Measurements from ENCODE around the gene PDXK. TPM values are rescaled to one million over a fixed set of nuclear protein-coding genes. Genes with fewer than 3 reads are reported as not detected.

Gene PDXK
- total RNA-seq, 1 donor from 2014 or later, result 72.0 TPM

DNA sequence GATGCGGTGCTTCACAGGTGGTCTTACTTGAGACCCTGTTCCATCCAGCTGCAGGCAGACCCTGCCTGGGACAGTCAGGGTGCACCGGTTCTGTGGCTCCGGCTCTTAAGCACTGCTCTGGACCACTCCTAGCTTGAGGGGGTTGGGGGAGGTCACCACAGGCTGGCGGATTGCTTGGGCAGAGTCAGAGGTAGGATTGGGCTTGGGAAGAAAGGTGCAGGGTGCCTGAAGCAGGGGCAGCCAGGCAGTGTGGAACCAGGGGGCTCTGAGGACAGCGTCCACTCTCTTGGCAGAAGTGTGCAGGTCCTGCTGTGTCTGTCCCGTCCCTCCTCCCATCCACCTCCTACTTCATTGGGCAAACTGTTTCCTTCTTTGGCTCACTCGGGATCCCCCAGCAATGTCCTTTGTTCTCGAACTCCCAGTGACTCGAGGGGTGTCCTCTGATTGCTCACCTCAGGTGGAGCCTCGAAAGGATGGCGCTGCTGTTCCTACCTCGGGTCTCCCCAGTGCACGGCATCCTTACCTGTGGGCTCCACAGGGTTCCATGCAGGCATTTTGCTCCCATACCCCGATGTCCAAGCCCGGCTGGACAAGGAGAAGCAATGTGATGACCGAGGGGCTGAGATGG is 1.7 kb downstream of the PDXK start:
- DNase-seq (ENCODE audit: low spot score), result no peak
- TF ChIP-seq, protein P1, sequence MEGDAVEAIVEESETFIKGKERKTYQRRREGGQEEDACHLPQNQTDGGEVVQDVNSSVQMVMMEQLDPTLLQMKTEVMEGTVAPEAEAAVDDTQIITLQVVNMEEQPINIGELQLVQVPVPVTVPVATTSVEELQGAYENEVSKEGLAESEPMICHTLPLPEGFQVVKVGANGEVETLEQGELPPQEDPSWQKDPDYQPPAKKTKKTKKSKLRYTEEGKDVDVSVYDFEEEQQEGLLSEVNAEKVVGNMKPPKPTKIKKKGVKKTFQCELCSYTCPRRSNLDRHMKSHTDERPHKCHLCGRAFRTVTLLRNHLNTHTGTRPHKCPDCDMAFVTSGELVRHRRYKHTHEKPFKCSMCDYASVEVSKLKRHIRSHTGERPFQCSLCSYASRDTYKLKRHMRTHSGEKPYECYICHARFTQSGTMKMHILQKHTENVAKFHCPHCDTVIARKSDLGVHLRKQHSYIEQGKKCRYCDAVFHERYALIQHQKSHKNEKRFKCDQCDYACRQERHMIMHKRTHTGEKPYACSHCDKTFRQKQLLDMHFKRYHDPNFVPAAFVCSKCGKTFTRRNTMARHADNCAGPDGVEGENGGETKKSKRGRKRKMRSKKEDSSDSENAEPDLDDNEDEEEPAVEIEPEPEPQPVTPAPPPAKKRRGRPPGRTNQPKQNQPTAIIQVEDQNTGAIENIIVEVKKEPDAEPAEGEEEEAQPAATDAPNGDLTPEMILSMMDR (IDR thresholded peaks at IDR 0.05; ENCODE audit: unreplicated experiment), result no peak
- Mint-ChIP-seq H3K9me3 (ENCODE audit: unreplicated experiment) (no peaks in the 10 kb centered on the region), H3K4me3 (ENCODE audit: unreplicated experiment) (peak overlapping the region; percentile 83), H3K27me3 (ENCODE audit: unreplicated experiment) (peaks cover 26% of the 10 kb centered on the region), H3K27ac (ENCODE audit: unreplicated experiment) (no peak overlapping the region), H3K36me3 (ENCODE audit: low read depth, unreplicated experiment) (peaks cover 2% of the 10 kb centered on the region), H3K4me1 (ENCODE audit: unreplicated experiment) (peaks cover 23% of the 10 kb centered on the region)

DNA sequence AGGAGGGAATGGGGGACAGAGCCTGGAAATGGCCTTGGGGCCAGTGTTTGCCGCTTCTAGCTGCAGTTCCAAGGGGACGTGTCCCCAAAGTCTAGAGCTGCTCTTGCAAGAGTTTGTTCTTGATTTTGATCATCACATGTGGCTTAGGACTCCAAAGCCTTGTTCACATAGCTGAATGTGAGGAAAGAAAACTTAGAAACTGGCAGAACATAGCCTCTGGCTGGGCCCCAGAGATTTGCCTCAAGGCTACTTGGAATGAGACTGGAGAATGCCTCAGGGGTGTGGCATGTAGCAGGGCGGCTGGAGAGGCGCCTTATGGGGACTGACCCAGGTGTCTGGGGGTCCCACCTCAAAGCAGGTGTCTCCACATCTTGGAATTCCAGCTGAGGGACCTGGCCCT is 2.3 kb downstream of the PDXK start:
- peak overlapping the region; percentile 83 for H3K4me3 Mint-ChIP-seq (ENCODE audit: unreplicated experiment)
- no peak overlapping the region for H3K27ac Mint-ChIP-seq (ENCODE audit: unreplicated experiment)
- DNase-seq (ENCODE audit: low spot score), result no peak
- TF ChIP-seq, protein P1 (IDR thresholded peaks at IDR 0.05; ENCODE audit: unreplicated experiment), result no peak
- no peaks in the 10 kb centered on the region for H3K9me3 Mint-ChIP-seq (ENCODE audit: unreplicated experiment)
- peaks cover 26% of the 10 kb centered on the region for H3K27me3 Mint-ChIP-seq (ENCODE audit: unreplicated experiment)
- peaks cover 28% of the 10 kb centered on the region for H3K4me1 Mint-ChIP-seq (ENCODE audit: unreplicated experiment)
- H3K36me3 Mint-ChIP-seq (ENCODE audit: low read depth, unreplicated experiment), result peaks cover 2% of the 10 kb centered on the region

DNA sequence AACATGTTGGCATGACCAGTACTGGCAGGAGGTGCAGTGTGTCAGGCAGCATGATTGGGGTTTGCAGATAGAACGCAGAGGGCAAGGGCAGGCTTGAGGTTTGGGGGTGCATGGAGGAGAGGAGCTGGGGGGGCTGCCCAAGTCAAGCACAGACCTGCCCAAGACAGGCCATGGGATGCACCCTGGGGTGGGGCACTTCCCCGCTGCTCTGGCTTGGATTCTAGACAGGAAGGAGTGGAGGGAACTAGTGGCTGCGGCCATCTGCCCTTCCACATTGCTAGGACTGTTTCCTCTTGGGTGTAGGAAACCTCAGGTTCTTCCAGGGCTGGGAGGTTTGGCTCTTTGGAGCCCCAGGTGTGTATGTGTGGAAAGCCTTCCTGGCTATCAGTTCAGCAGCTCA is 3.0 kb downstream of the PDXK start:
- Mint-ChIP-seq H3K4me1 (ENCODE audit: unreplicated experiment) (peaks cover 33% of the 10 kb centered on the region), H3K9me3 (ENCODE audit: unreplicated experiment) (no peaks in the 10 kb centered on the region), H3K4me3 (ENCODE audit: unreplicated experiment) (peak overlapping the region; percentile 59), H3K27ac (ENCODE audit: unreplicated experiment) (no peak overlapping the region), H3K36me3 (ENCODE audit: low read depth, unreplicated experiment) (peaks cover 6% of the 10 kb centered on the region), H3K27me3 (ENCODE audit: unreplicated experiment) (peaks cover 23% of the 10 kb centered on the region)
- DNase-seq (ENCODE audit: low spot score), result no peak
- TF ChIP-seq, protein P1 (IDR thresholded peaks at IDR 0.05; ENCODE audit: unreplicated experiment), result no peak

DNA sequence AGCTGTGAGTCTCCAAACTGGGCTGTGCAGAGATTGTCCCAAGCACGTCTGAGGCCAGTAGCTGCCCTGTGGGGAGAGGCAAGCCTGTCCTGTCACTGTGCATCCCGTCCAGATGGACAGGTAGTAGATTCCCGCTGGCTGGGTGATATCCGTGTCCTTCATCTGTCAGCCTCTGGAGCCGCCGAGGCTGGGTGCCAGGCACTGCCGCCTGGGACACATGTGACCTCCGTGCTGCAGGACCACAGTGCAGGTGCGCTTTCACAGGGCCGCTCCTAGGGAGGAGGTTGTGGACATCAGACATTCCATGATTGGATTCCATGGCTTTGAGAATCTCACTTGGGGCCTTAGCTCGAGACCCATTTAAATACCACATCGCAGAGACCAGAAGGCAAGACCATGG is 4.7 kb downstream of the PDXK start:
- H3K27me3 Mint-ChIP-seq (ENCODE audit: unreplicated experiment), result peaks cover 18% of the 10 kb centered on the region
- H3K27ac Mint-ChIP-seq (ENCODE audit: unreplicated experiment), result no peak overlapping the region
- no peak for DNase-seq (ENCODE audit: low spot score)
- H3K36me3 Mint-ChIP-seq (ENCODE audit: low read depth, unreplicated experiment), result peaks cover 9% of the 10 kb centered on the region
- no peaks in the 10 kb centered on the region for H3K9me3 Mint-ChIP-seq (ENCODE audit: unreplicated experiment)
- peaks cover 42% of the 10 kb centered on the region for H3K4me1 Mint-ChIP-seq (ENCODE audit: unreplicated experiment)
- H3K4me3 Mint-ChIP-seq (ENCODE audit: unreplicated experiment), result no peak overlapping the region
- TF ChIP-seq, protein P1 (IDR thresholded peaks at IDR 0.05; ENCODE audit: unreplicated experiment), result no peak

DNA sequence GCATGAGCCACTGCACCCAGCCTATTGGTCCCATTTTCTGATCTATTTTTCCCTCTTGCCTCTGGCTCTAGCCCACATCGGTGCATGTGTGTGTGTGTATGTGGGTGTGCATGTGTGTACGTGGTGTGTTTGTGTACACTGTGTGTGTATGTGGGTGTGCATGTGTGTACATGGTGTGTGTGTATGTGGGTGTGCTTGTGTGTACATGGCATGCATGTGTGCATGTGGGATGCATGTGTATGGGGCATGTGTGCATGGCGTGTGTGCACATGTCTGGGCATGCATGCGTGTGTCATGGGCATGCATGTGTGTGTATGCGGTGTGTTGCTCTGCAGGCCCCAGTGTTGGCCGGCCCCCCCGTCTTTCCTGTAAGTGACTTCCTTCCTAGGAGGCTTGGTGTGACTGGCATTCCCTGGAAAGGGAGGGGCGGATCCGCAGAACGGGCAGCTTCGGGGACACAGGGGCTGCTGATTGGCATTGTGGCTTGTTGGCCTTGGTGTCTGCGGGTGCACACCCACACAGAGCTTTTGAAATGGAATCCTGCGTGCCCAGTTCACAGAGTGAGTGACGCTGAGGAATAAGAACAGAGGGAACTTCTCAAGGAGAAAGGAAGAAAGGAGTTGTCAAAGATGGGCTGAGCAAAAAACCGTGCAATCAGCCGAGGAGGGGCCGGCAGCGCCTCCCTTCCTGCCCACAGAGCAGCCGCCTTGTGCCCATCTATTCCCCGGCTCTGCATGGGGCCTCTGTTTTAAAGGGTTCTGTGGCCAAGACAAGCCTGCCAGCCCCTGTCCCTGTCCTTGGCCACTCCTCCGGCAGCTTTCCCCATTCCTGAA is 8.0 kb downstream of the PDXK start:
- TF ChIP-seq, protein P1 (IDR thresholded peaks at IDR 0.05; ENCODE audit: unreplicated experiment), result no peak
- peak overlapping the region; percentile 96 for H3K27ac Mint-ChIP-seq (ENCODE audit: unreplicated experiment)
- peaks cover 14% of the 10 kb centered on the region for H3K27me3 Mint-ChIP-seq (ENCODE audit: unreplicated experiment)
- H3K4me3 Mint-ChIP-seq (ENCODE audit: unreplicated experiment), result peak overlapping the region; percentile 73
- peaks cover 47% of the 10 kb centered on the region for H3K4me1 Mint-ChIP-seq (ENCODE audit: unreplicated experiment)
- DNase-seq (ENCODE audit: low spot score), result no peak
- peaks cover 13% of the 10 kb centered on the region for H3K36me3 Mint-ChIP-seq (ENCODE audit: low read depth, unreplicated experiment)
- H3K9me3 Mint-ChIP-seq (ENCODE audit: unreplicated experiment), result no peaks in the 10 kb centered on the region

Measured in endothelial cell (in vitro differentiated cells).